Right lobe of liver (tissue), 6 donors: ENCODE results near the gene GPR17. TPM values are rescaled to one million over a fixed set of nuclear protein-coding genes. Genes with fewer than 3 reads are reported as not detected.
A peak's percentile ranks its signal among the peaks of the same experiment; 100 is the strongest.

ENCODE experiments used
- ATAC-seq, 4 donors: fragments of 200-7000 bp; cut with Tn5 transposase; one replicate each; pipeline ENCODE4 v1.9.1; 2020; ENCODE audit warnings: mild to moderate bottlenecking in 4 of 4, moderate library complexity in 4 of 4
- DNase-seq, 3 donors: peaks; one replicate each; pipeline ENCODE4 v3.0.0-alpha.2; 2020
- H3K27ac ChIP-seq, 3 donors: fragments of 200-600 bp; one replicate each; pipeline ENCODE4 v1.8.0; 2022
- H3K27me3 ChIP-seq, 2 donors: fragments of 200-600 bp; one replicate each; pipeline ENCODE4 v1.8.0; 2022
- H3K36me3 ChIP-seq, 4 donors: fragments of 200-600 bp; sonication (generic) in 1 of 4; one replicate each; pipeline versions ENCODE4 v1.5.1 to v1.8.0; 2017 to 2022; ENCODE audit warnings: control low read depth in 1 of 4
- H3K4me1 ChIP-seq, 4 donors: fragments of 200-600 bp; sonication (generic) in 1 of 4; one replicate each; pipeline versions ENCODE4 v1.5.1 to v1.8.0; 2017 to 2022; ENCODE audit warnings: control low read depth in 1 of 4
- H3K4me3 ChIP-seq, 3 donors: fragments of 200-600 bp; one replicate each; pipeline ENCODE4 v1.8.0; 2022
- H3K9me3 ChIP-seq, 4 donors: fragments of 200-600 bp; sonication (generic) in 1 of 4; one replicate each; pipeline versions ENCODE4 v1.5.1 to v1.8.0; 2017 to 2022; ENCODE audit warnings: control low read depth in 1 of 4
- POLR2A ChIP-seq: fragments of 450-650 bp; IDR thresholded peaks from one replicate; pipeline ENCODE4 v1.6.1; 2017; ENCODE audit warnings: antibody characterized with exemption, mild to moderate bottlenecking
- WGBS: methylation state at CpG from one replicate; pipeline ENCODE4 v1.1.6; 2018; ENCODE audit warnings: low coverage, low lambda C conversion rate; ENCODE audit not compliant: insufficient coverage; ENCODE audit errors: missing lambda C conversion rate; 5-methylcytosine and 5-hydroxymethylcytosine counted together
- intact Hi-C, 2 donors: fragments of 100-400 bp; cut with DNase I; formaldehyde crosslinking; loops; one replicate each; pipeline versions ENCODE4 v1.11.2 to v1.14.1; 2022
- total RNA-seq, 6 experiments: library from RNA; depleted of rRNA in 2 of 6; stranded (reverse); fragments of >200 nt in 2 of 6; fragmentation: NEBNext Ultra II Directional in 3 of 6; extraction: Animal tissue kit (Norgen Biotek cat#: 25700) in 3 of 6; gene quantifications; one replicate each; pipeline versions ENCODE4 v1.1.0 to v1.2.4, GENCODE V29; 2016 to 2023
- TF ChIP-seq, protein P1 (sequence below), 4 donors: fragments of 200-600 bp in 3 of 4; fragments of 450-650 bp in 1 of 4; IDR thresholded peaks; one replicate each; pipeline versions ENCODE4 v1.5.1 to v1.8.0; 2016 to 2022; ENCODE audit warnings: antibody characterized with exemption in 4 of 4, mild to moderate bottlenecking in 2 of 4
- donor health status: DM: no; HTN: yes; CAD: no.
- donor health status: DM: no; HTN: no; CAD: no.
- donor health status: DM: no; HTN: no; CAD: no.
- donor health status: DM: no; HTN: yes; CAD: no.
- donor health status: DM: no; HTN: yes; CAD: no.

Gene GPR17
- total RNA-seq, 6 experiments from 2014 or later = not detected

GRCh38 chr2:127637236-127637630 lies 8.7 kb upstream of the GPR17 start:
- Histone ChIP-seq H3K9me3 (no peaks in the 10 kb centered on the region), H3K27ac (peak overlapping the region in 1 of 3 donors; percentile 53), H3K4me1 (peaks cover 0 to 12% (median 4%) of the 10 kb centered on the region in 4 donors), H3K4me3 (no peak overlapping the region), H3K36me3 (no peaks in the 10 kb centered on the region), H3K27me3 (no peaks in the 10 kb centered on the region)
- 54% methylated on average over 3 of the region's 13 CpGs for WGBS
- DNase-seq (no peak), ATAC-seq (peak; percentile 5 to 22 (median 10))
- no peak for TF ChIP-seq POLR2A
- TF ChIP-seq, protein P1, sequence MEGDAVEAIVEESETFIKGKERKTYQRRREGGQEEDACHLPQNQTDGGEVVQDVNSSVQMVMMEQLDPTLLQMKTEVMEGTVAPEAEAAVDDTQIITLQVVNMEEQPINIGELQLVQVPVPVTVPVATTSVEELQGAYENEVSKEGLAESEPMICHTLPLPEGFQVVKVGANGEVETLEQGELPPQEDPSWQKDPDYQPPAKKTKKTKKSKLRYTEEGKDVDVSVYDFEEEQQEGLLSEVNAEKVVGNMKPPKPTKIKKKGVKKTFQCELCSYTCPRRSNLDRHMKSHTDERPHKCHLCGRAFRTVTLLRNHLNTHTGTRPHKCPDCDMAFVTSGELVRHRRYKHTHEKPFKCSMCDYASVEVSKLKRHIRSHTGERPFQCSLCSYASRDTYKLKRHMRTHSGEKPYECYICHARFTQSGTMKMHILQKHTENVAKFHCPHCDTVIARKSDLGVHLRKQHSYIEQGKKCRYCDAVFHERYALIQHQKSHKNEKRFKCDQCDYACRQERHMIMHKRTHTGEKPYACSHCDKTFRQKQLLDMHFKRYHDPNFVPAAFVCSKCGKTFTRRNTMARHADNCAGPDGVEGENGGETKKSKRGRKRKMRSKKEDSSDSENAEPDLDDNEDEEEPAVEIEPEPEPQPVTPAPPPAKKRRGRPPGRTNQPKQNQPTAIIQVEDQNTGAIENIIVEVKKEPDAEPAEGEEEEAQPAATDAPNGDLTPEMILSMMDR (IDR thresholded peaks at IDR 0.05) = no peak
- intact Hi-C loops = no loop called here

GRCh38 chr2:127637725-127638252 lies 8.2 kb upstream of the GPR17 start:
- 37% methylated on average over 3 of the region's 8 CpGs for whole genome bisulfite sequencing
- Histone ChIP-seq H3K9me3 (no peaks in the 10 kb centered on the region), H3K27me3 (no peaks in the 10 kb centered on the region), H3K4me1 (peaks cover 0 to 12% (median 4%) of the 10 kb centered on the region in 4 donors), H3K36me3 (no peaks in the 10 kb centered on the region), H3K27ac (peak overlapping the region; percentile 25 to 69 (median 53)), H3K4me3 (no peak overlapping the region)
- intact Hi-C loops = no loop called here
- no peak for DNase-seq
- no peak for TF ChIP-seq POLR2A
- TF ChIP-seq, protein P1 (IDR thresholded peaks at IDR 0.05) = no peak
- peak; percentile 23 to 50 (median 38) for ATAC-seq

GRCh38 chr2:127638361-127639110 lies 7.4 kb upstream of the GPR17 start:
- H3K36me3 ChIP-seq = no peaks in the 10 kb centered on the region
- DNase-seq (no peak), ATAC-seq (peak in 3 of 4 donors; percentile 1 to 6 (median 5))
- H3K9me3 ChIP-seq = no peaks in the 10 kb centered on the region
- H3K27me3 ChIP-seq = no peaks in the 10 kb centered on the region
- peaks cover 0 to 12% (median 4%) of the 10 kb centered on the region in 4 donors for H3K4me1 ChIP-seq
- TF ChIP-seq, protein P1 (IDR thresholded peaks at IDR 0.05) = no peak
- no peak for TF ChIP-seq POLR2A
- H3K4me3 ChIP-seq = no peak overlapping the region
- 53% methylated on average over 11 of the region's 23 CpGs for WGBS
- H3K27ac ChIP-seq = peak overlapping the region in 2 of 3 donors; percentile 15 to 69
- intact Hi-C loops = no loop called here

GRCh38 chr2:127639111-127639474 lies 6.9 kb upstream of the GPR17 start:
- Histone ChIP-seq H3K4me3 (no peak overlapping the region), H3K36me3 (no peaks in the 10 kb centered on the region), H3K27ac (no peak overlapping the region), H3K4me1 (peaks cover 0 to 12% (median 4%) of the 10 kb centered on the region in 4 donors), H3K9me3 (no peaks in the 10 kb centered on the region), H3K27me3 (no peaks in the 10 kb centered on the region)
- no peak for TF ChIP-seq POLR2A
- TF ChIP-seq, protein P1 (IDR thresholded peaks at IDR 0.05) = no peak
- intact Hi-C loops = no loop called here
- ATAC-seq = no peak
- 93% methylated on average over 5 of the region's 13 CpGs for WGBS
- no peak for DNase-seq
